Frontal cortex (tissue), 4 donors: ENCODE data around the gene GNLY. TPM values are rescaled to one million over a fixed set of nuclear protein-coding genes. Genes with fewer than 3 reads are reported as not detected.
"Not testable (repeated sequence)": the region's sequence is repeated elsewhere in the genome, so short reads cannot be mapped to it uniquely, and the experiment has no call there.

Source experiments
- DNase-seq, 2 donors: peaks; one replicate each; pipeline ENCODE4 v3.0.0; 2012; ENCODE audit warnings: low spot score in 2 of 2
- FAIRE-seq: peaks from 2 replicates; lab custom pipeline; 2012; peaks lifted over from hg19 to GRCh38; lab: Jason Lieb, UNC
- total RNA-seq: library from RNA; depleted of rRNA; stranded (reverse); fragments of >200 nt; gene quantifications from one replicate; pipeline ENCODE4 v1.2.3, GENCODE V29; 2014
- donor health status: control.
- donor health status: control.
- donor health status: control.

Gene GNLY
- total RNA-seq, 1 donor from 2014 or later, result not detected

- no peak for DNase-seq
- no peak for FAIRE-seq
These were observed 11.9 kb downstream of the GNLY start for GRCh38 chr2:85706063-85706462.

DNA sequence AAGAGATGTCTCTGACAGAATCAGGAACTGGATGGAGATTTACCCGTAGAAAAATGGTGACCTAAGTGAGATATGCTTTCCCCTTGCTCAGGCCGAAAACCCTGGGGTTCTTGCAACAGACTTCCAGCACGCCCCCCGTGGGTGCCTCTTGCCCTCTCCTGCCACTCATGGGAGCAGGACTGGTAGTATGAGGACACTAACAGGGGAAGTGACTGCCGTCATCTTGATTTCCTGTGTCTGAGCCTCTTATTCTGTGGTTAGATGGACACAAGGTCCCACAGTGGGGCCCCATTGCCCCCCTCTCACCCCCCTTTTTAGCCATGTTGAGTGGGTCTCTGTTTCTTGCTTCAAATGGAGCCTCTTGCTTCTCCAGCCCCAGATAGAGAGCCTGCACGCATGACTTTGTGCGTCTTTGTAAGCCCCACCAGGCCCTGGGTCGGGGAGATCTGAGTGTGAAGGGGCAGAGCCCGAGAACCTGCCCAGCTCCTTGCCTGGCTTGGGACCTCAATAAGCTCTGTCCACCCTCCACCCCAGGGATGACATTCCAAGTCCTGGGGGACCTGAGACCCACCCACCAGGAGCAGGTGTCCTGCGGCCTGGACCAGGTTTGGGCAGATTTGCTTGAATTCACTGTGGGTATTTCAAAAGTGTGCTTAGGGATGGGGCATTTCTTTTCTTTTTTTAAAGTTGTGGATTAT, 12.6 kb downstream of the GNLY start:
- FAIRE-seq (no peak), DNase-seq (no peak)

DNA sequence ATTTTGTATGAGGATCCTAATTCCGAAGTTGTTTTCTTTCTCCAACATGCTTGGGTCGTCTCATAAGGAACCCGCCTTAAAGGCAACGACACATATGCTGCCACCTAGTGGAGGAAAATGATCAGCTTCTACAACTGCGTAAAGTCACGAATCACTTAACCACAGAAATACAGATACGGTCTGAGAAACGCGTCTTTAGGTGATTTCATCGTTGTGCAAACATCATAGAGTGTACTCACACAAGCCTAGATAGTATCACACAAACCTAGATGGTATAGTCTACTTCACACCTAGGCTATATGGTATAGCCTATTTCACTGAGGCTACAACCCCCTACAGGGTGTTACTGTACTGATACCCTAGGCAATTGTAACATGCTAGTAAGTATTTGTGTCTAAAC, 13.1 kb downstream of the GNLY start:
- FAIRE-seq (peak; percentile 33), DNase-seq (peak; percentile 58 to 61)

- DNase-seq (no peak), FAIRE-seq (no peak)
These were observed 14.5 kb downstream of the GNLY start for GRCh38 chr2:85708641-85709040.

DNA sequence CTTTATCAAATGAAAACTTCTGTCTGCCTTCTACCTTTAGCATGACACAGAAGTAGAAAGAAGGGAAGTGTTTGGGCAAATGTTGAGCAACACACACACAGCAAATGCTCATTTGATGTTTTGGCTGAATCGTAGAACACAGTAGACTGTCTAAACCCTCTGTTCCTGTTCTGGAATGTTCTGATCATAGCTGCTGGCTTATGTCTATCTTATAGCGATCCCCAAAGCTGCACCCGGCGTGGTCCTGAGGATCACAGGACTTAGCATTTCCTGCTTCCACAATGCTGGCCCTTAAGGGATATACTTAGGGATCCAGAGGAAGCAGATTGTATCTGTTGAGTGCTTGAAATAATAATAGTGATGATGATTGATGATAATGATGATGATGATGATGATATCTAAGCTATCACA, 15.2 kb downstream of the GNLY start:
- no peak for DNase-seq
- no peak for FAIRE-seq

DNA sequence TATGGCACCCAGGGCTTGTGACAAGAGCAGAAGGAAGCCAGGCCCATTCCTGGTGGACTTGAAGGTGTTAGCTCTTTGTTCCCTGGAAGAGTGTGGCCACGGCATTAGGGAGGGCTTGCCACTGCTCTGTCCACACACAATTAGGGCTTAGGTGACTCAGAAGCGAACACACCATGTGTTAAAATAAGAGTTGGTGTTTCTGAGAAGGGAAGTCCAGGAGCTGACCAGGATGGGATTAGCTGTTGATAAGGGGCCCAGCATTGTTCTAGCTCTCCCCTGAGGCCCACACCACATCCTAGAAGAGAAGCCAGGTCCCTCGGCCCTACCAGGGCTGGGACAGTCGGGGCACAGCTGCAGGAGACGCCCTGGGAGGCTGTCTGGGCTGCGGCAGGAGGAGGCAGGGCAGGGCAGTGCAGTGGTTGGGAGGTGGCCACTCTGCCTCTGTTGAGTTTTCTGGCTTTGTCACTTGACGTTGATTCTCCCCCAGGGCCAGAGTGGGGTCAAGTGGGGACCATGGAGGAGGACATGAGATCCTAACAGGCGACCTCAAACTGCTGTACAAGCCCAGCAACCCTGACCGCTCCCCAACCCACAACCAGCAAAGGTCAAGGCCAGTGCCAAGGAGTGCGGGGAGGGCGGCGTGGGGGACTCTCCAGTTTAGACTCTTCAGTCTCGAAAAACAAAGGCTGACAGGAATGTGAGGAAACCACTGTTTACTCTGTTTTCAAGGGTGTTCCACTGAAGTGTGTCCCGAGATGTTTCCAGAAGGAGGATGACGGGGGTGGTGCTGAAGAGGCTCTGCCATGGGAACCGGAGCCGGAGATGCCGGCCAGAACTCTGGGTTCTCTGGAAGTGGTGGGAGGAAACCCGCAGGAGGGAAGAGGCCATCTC, 16.8 kb downstream of the GNLY start:
- DNase-seq, result peak in 1 of 2 donors; percentile 30
- no peak for FAIRE-seq

- FAIRE-seq (no peak), DNase-seq (no peak)
These were observed 17.5 kb downstream of the GNLY start for GRCh38 chr2:85711578-85712060.

DNA sequence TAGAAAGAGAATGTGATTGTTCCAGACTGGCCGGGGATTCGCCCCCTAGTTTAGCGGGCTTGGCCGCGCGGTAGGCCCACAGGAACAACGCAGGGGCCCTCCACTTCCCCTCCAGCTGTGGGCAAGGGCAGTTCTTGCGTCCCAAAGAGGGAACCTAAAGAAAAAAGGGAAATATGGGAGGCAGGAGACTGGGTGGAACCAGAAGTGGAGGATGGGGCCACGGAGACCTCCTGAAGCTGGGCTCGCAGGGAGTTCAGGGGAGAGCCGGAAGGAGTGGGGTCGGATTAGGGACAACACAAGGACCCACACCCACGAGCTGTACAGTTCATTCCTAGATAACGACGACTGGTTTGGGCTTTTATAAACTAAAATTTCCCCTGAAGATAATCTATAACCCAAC, 18.2 kb downstream of the GNLY start:
- FAIRE-seq, result no peak

GRCh38 chr2:85712849-85713612, 18.9 kb downstream of the GNLY start:
- DNase-seq (no peak), FAIRE-seq (no peak)

More for the DNA sequence above, 18.2 kb downstream of the GNLY start:
- no peak for DNase-seq

GRCh38 chr2:85713836-85714235, 19.7 kb downstream of the GNLY start:
- DNase-seq (no peak), FAIRE-seq (no peak)

DNA sequence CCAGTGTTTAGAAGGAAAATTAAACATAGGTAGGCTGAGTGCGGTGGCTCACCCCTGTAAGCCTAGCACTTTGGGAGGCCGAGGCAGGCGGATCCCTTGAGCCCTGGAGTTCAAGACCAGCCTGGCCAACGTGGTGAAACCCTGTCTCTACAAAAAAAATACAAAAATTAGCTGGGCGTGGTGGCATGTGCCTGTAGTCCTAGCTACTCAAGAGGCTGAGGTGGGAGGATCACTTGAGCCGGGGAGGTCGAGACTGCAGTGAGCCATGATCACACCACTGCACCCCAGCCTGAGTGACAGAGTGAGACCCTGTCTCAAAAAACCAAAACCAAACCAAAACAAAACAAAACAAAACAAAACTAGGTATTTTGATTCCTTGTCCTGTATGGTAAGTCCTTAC, 20.3 kb downstream of the GNLY start:
- not testable (repeated sequence) for FAIRE-seq, DNase-seq

DNA sequence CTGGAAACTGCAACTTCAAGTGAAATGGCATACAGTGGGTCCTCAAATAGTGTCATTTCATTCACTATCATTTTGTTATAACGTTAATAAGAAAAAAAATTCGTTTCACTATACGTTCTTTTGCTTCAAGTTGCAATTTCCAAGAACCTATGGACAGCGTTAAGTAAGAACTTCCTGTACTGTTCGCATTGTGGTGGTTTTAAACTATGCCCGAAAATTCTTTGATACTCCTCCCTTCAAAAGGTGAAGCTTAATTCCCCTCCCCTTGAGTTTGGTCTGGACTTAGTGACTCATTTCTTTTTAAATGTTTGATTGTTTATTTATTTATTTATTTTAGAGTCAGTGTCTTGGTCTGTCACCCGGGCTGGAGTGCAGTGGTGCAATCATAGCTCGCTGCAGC, 20.7 kb downstream of the GNLY start:
- FAIRE-seq, result no peak
- DNase-seq, result no peak

DNA sequence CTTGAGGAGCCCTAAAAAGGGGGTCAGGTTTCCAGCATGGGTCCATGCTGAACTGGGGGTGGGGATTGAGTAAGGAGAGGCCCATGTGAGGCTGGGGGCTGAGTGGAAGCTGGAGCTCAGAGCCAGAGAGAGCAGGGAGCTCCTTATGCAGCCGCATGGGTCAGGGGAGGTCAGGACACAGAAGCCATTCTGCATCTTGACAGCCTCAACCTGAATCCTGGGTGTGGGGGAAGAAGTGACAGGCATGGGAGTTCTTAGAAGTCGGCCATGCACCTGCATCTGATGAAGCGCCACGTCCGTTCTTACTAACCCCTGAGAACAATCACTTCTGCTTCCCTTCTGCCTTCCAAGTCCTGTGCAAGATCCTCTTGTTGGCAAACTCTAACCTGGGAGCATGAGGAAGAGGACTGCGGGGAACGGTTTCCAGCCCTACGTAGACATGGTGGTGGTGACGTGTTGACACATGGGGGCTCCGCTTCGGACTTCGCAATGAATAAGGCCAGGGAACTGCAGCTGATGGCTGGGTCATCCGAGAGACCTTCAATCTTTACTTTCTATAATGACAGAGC, 22.3 kb downstream of the GNLY start:
- DNase-seq (no peak), FAIRE-seq (no peak)

- FAIRE-seq (no peak), DNase-seq (no peak)
These were observed 23.3 kb downstream of the GNLY start for GRCh38 chr2:85717308-85718008.

DNA sequence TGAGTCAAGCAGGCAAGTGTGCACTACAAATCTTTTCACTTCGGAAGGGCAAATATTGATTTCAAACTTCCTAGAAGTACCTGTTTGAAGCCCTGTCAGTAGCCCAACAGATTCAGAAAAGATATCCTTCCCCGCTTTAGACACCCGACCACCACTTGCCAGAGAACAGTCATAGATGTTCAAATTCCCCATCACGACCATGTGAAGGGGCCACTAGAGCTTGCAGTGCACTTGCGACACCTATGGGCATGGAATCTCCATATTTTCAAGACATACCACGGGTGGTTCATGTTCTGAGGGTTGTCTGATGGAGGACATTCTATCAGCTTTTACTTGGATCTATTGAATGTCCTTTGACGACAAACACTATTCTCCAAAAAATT, 23.8 kb downstream of the GNLY start:
- DNase-seq (no peak), FAIRE-seq (no peak)

- no peak for DNase-seq
- FAIRE-seq, result no peak
These were observed 24.8 kb downstream of the GNLY start for GRCh38 chr2:85718885-85719492.

- FAIRE-seq (no peak), DNase-seq (no peak)
These were observed 25.6 kb downstream of the GNLY start for GRCh38 chr2:85719609-85720240.

- FAIRE-seq (no peak), DNase-seq (no peak)
These were observed 26.4 kb downstream of the GNLY start for GRCh38 chr2:85720533-85720932.

DNA sequence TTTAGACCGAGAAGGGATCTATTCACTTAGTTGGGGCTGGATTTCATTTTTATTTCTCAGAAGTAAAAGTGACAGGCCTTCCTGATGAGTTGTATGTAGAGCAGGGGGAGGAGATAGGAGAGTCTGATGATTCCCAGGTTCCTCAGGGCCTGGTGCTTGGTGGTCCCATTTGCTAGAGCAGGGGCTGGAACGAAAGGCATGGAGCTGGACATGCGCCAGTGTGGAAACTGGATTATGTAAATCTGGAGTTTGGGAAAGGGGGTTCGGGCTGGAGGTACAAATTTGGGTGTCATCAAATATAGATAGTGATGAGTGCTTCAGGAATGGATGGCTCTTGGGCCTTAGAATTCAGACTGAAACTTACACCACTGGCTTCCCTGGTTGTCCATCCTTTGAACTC, 27.5 kb downstream of the GNLY start:
- no peak for DNase-seq
- FAIRE-seq, result no peak
